Endothelial cell of umbilical vein (primary cell): ENCODE measurements around the gene ACOT13. TPM values are rescaled to one million over a fixed set of nuclear protein-coding genes. Genes with fewer than 3 reads are reported as not detected.

Experiments
- BruUV-seq: library from RNA; stranded (reverse); fragments of 400-500 nt; replicated peaks from 2 replicates; lab custom pipeline; 2021; lab: Mats Ljungman, UMichigan
- CTCF ChIA-PET: fragments of 300-600, 350-600 bp; sonication (Branson Sonifier 250); formaldehyde crosslinking; loops from one replicate; lab custom pipeline; 2021; ENCODE audit warnings: antibody characterized with exemption, inconsistent platforms; lab: Charles Lee
- POLR2A ChIA-PET: fragments of 300-600, 350-600 bp; sonication (Branson Sonifier 250); formaldehyde crosslinking; loops from one replicate; lab custom pipeline; 2021; ENCODE audit warnings: antibody characterized with exemption, inconsistent platforms; lab: Charles Lee
- DNase-seq: peaks from one replicate; pipeline ENCODE4 v3.0.0-alpha.2; 2011; ENCODE audit warnings: low read depth, low spot score
- FAIRE-seq: peaks from 2 replicates; lab custom pipeline; 2011; peaks lifted over from hg19 to GRCh38; lab: Jason Lieb, UNC
- H2AFZ ChIP-seq: 2 replicates; pipeline ENCODE4 v1.6.0; 2012; ENCODE audit warnings: low read depth, low read length, control low read depth, inconsistent platforms
- H3K27ac ChIP-seq: 2 replicates; pipeline ENCODE4 v1.5.1; 2011; ENCODE audit warnings: low read depth, mild to moderate bottlenecking, control low read depth, low read length, moderate library complexity; ENCODE audit not compliant: insufficient read depth
- H3K27me3 ChIP-seq, 2 experiments: 2 replicates each; pipeline versions ENCODE4 v1.6.0 to v1.6.1; 2011; ENCODE audit warnings: low read length in 2 of 2, mixed read lengths in 1 of 2; ENCODE audit not compliant: control insufficient read depth in 2 of 2, insufficient read depth in 2 of 2
- H3K36me3 ChIP-seq, 2 experiments: 2 replicates in 1 of 2; 3 replicates in 1 of 2; pipeline ENCODE4 v1.5.1; 2011; ENCODE audit warnings: low read length in 2 of 2, mild to moderate bottlenecking in 1 of 2, moderate library complexity in 1 of 2; ENCODE audit not compliant: control insufficient read depth in 2 of 2, insufficient read depth in 2 of 2; ENCODE audit errors: extremely low read depth in 1 of 2
- H3K4me1 ChIP-seq: 3 replicates; pipeline ENCODE4 v1.5.1; 2011; ENCODE audit warnings: mild to moderate bottlenecking, low read length; ENCODE audit not compliant: control insufficient read depth, insufficient read depth; ENCODE audit errors: extremely low read depth
- H3K4me2 ChIP-seq: 2 replicates; pipeline ENCODE4 v1.6.1; 2011; ENCODE audit warnings: low read length, control low read depth, mixed read lengths; ENCODE audit not compliant: insufficient read depth
- H3K4me3 ChIP-seq, 3 experiments: fragments of 200-600 bp in 1 of 3; sonication (generic), shearing (Covaris generic) in 1 of 3; replicated peaks in 1 of 3; 2 replicates each; pipeline ENCODE4 v1.5.1; 2011 to 2016; ENCODE audit warnings: control low read depth in 3 of 3, low read length in 3 of 3, mild to moderate bottlenecking in 2 of 3, inconsistent platforms in 1 of 3, low read depth in 1 of 3, moderate library complexity in 1 of 3; ENCODE audit not compliant: insufficient read depth in 1 of 3
- H3K79me2 ChIP-seq: 2 replicates; pipeline ENCODE4 v1.6.0; 2012; ENCODE audit warnings: low read length, inconsistent platforms; ENCODE audit not compliant: control insufficient read depth, insufficient read depth
- H3K9ac ChIP-seq: replicated peaks from 2 replicates; pipeline ENCODE3; 2011; ENCODE audit warnings: low read length, control low read depth; ENCODE audit not compliant: insufficient read depth; ENCODE audit errors: extremely low read depth
- H3K9me1 ChIP-seq: replicated peaks from 3 replicates; pipeline ENCODE4 v1.6.0; 2011; ENCODE audit warnings: mild to moderate bottlenecking, low read length; ENCODE audit not compliant: control insufficient read depth, insufficient read depth; ENCODE audit errors: extremely low read depth
- H3K9me3 ChIP-seq: replicated peaks from 2 replicates; pipeline ENCODE4 v1.5.1; 2012; ENCODE audit warnings: low read length, inconsistent platforms; ENCODE audit not compliant: control insufficient read depth, insufficient read depth
- H4K20me1 ChIP-seq: replicated peaks from 2 replicates; pipeline ENCODE3; 2011; ENCODE audit warnings: mild to moderate bottlenecking, low read length; ENCODE audit not compliant: control insufficient read depth, insufficient read depth; ENCODE audit errors: extremely low read depth
- CTCF ChIP-seq, 2 donors: IDR thresholded peaks; 1 replicate in 1 of 2; 2 replicates in 1 of 2; pipeline ENCODE4 v1.5.1; 2011; ENCODE audit warnings: low read length in 2 of 2, mild to moderate bottlenecking in 2 of 2, moderate library complexity in 2 of 2, control low read depth in 1 of 2, inconsistent platforms in 1 of 2, low read depth in 1 of 2; ENCODE audit not compliant: insufficient read depth in 1 of 2; ENCODE audit errors: extremely low read depth in 1 of 2
- EZH2 ChIP-seq: IDR thresholded peaks from 2 replicates; pipeline ENCODE4 v1.6.1; 2012; ENCODE audit warnings: borderline replicate concordance, low read depth, mild to moderate bottlenecking, moderate library complexity, low read length, inconsistent platforms; ENCODE audit not compliant: severe bottlenecking
- FOS ChIP-seq: IDR thresholded peaks from 2 replicates; pipeline ENCODE4 v1.6.1; 2011; ENCODE audit warnings: mild to moderate bottlenecking, low read length, moderate library complexity, borderline replicate concordance; ENCODE audit not compliant: insufficient read depth
- GATA2 ChIP-seq: IDR thresholded peaks from 2 replicates; pipeline ENCODE4 v1.7.0; 2011; ENCODE audit warnings: low read depth, mild to moderate bottlenecking, moderate library complexity, mixed read lengths, low read length; ENCODE audit not compliant: insufficient read length, insufficient read depth
- JUN ChIP-seq: IDR thresholded peaks from 2 replicates; pipeline ENCODE4 v1.6.1; 2011; ENCODE audit warnings: borderline replicate concordance, low read depth; ENCODE audit not compliant: insufficient read length, insufficient read depth
- MAX ChIP-seq: IDR thresholded peaks from 2 replicates; pipeline ENCODE4 v1.6.1; 2011; ENCODE audit not compliant: insufficient read depth, insufficient read length
- MYC ChIP-seq: IDR thresholded peaks from one replicate; pipeline ENCODE4 v1.6.1; 2011; ENCODE audit warnings: mild to moderate bottlenecking, low read depth, low read length
- POLR2A ChIP-seq: IDR thresholded peaks from 2 replicates; pipeline ENCODE4 v1.6.1; 2012; ENCODE audit warnings: low read depth, mild to moderate bottlenecking, control low read depth, low read length
- POLR2AphosphoS5 ChIP-seq: IDR thresholded peaks from 2 replicates; pipeline ENCODE4 v1.6.1; 2012; ENCODE audit warnings: low read depth, mild to moderate bottlenecking, control low read depth, low read length, moderate library complexity; ENCODE audit not compliant: insufficient read depth
- dilution Hi-C: fragments of 300-500 bp; cut with MboI; formaldehyde crosslinking; loops from one replicate; pipeline ENCODE4 v1.15.0; 2019; ENCODE audit warnings: low sequenced_read_pairs; ENCODE audit not compliant: extremely low pct_ligation_motif_present
- intact Hi-C: fragments of 100-400 bp; cut with micrococcal nuclease; formaldehyde crosslinking; loops from one replicate; pipeline ENCODE4 v1.10.0; 2022
- polyA plus RNA-seq, 4 experiments: library from polyadenylated mRNA; depleted of rRNA in 3 of 4; stranded (reverse) in 3 of 4; unstranded in 1 of 4; fragments of >200 nt; gene quantifications; 2 replicates each; pipeline versions ENCODE4 v1.2.1 to v1.2.3, GENCODE V29; 2011 to 2012; ENCODE audit warnings: missing spikeins in 1 of 4
- total RNA-seq: library from RNA; stranded (reverse); gene quantifications from 2 replicates; pipeline ENCODE4 v1.2.3, GENCODE V29; 2021

Gene ACOT13
- total and polyA plus RNA-seq, 2 donors (not counting 3 experiments of a cell fraction or from before 2014, with no cell fraction given) = 7.7 to 24.1 TPM

GRCh38 chr6:24692003-24692402, 25.1 kb downstream of the ACOT13 start:
- DNase-seq = no peak
- Histone ChIP-seq H3K27me3 (no peaks in the 10 kb centered on the region), H2AFZ (no peak overlapping the region), H3K4me2 (no peak overlapping the region), H3K9me1 (no peaks in the 10 kb centered on the region), H3K9ac (no peak overlapping the region), H3K79me2 (no peaks in the 10 kb centered on the region), H3K4me3 (no peak overlapping the region), H3K27ac (no peak overlapping the region), H3K36me3 (no peaks in the 10 kb centered on the region), H4K20me1 (no peaks in the 10 kb centered on the region), H3K4me1 (no peaks in the 10 kb centered on the region), H3K9me3 (no peaks in the 10 kb centered on the region)
- dilution Hi-C loops = no loop called here
- no TSS peak for BruUV-seq
- ChIA-PET CTCF (interaction anchor here (8.8 kb wide), 1 partner anchor 109 kb away, joined by 124 read pairs; no protein-coding TSS in a partner anchor), POLR2A (no interaction called here)
- intact Hi-C loops = loop anchor here (10.0 kb wide), 1 partner anchor 407 kb away; no protein-coding TSS in a partner anchor
- FAIRE-seq = no peak
- TF ChIP-seq MAX (no peak), EZH2 (no peak)

- CTCF ChIA-PET = interaction anchor here (8.8 kb wide), 1 partner anchor 110 kb away, joined by 124 read pairs; no protein-coding TSS in a partner anchor
- DNase-seq = no peak
- POLR2A ChIA-PET = interaction anchor here (0.6 kb wide), 1 partner anchor 107 kb away, joined by 3 read pairs; no protein-coding TSS in a partner anchor
- H3K9me1 ChIP-seq = no peaks in the 10 kb centered on the region
- BruUV-seq = no TSS peak
- H3K9ac ChIP-seq = no peak overlapping the region
- dilution Hi-C loops (no loop called here), intact Hi-C loops (loop anchor here (10.0 kb wide), 1 partner anchor 408 kb away; no protein-coding TSS in a partner anchor)
- no peak for FAIRE-seq
- H3K36me3 ChIP-seq = no peaks in the 10 kb centered on the region
- H2AFZ ChIP-seq = no peak overlapping the region
- no peaks in the 10 kb centered on the region for H3K4me1 ChIP-seq
- no peak overlapping the region for H3K4me2 ChIP-seq
- H3K27ac ChIP-seq = no peak overlapping the region
- no peaks in the 10 kb centered on the region for H3K79me2 ChIP-seq
- no peaks in the 10 kb centered on the region for H3K27me3 ChIP-seq
- no peaks in the 10 kb centered on the region for H4K20me1 ChIP-seq
- TF ChIP-seq POLR2A = no peak
- no peak for TF ChIP-seq GATA2
- TF ChIP-seq MAX = no peak
- no peak for TF ChIP-seq CTCF (IDR thresholded peaks at IDR 0.05; ENCODE audit: extremely low read depth in 1 of 2, insufficient read depth in 1 of 2, low read depth in 1 of 2, low read length in 2 of 2)
- TF ChIP-seq MYC = no peak
- no peak for TF ChIP-seq JUN
- TF ChIP-seq FOS = no peak
- no peak for TF ChIP-seq POLR2AphosphoS5
- no peaks in the 10 kb centered on the region for H3K9me3 ChIP-seq
- H3K4me3 ChIP-seq = no peak overlapping the region
These were observed 25.5 kb downstream of the ACOT13 start for GRCh38 chr6:24692415-24692814.
